Measurements from ENCODE around the gene ZNF157. TPM values are rescaled to one million over a fixed set of nuclear protein-coding genes. Genes with fewer than 3 reads are reported as not detected.

Gene ZNF157
- total RNA-seq, 1 donor from 2014 or later = 2.9 TPM

GRCh38 chrX:47390780-47391179 is 20.4 kb downstream of the ZNF157 start:
- H3K27ac Mint-ChIP-seq (ENCODE audit: unreplicated experiment) = no peak overlapping the region
- H3K4me1 Mint-ChIP-seq (ENCODE audit: low read depth, unreplicated experiment) = peaks cover 1% of the 10 kb centered on the region
- no peaks in the 10 kb centered on the region for H3K36me3 Mint-ChIP-seq (ENCODE audit: unreplicated experiment)
- peaks cover 1% of the 10 kb centered on the region for H3K9me3 Mint-ChIP-seq (ENCODE audit: unreplicated experiment)
- DNase-seq = no peak
- no peaks in the 10 kb centered on the region for H3K27me3 Mint-ChIP-seq (ENCODE audit: unreplicated experiment)
- H3K4me3 Mint-ChIP-seq (ENCODE audit: unreplicated experiment) = no peak overlapping the region
- TF ChIP-seq CTCF (IDR thresholded peaks at IDR 0.05; ENCODE audit: partially characterized antibody, unreplicated experiment) = no peak

GRCh38 chrX:47413179-47413594 is 42.8 kb downstream of the ZNF157 start:
- Mint-ChIP-seq H3K27ac (ENCODE audit: unreplicated experiment) (no peak overlapping the region), H3K4me1 (ENCODE audit: low read depth, unreplicated experiment) (no peaks in the 10 kb centered on the region), H3K36me3 (ENCODE audit: unreplicated experiment) (peaks cover 23% of the 10 kb centered on the region), H3K27me3 (ENCODE audit: unreplicated experiment) (no peaks in the 10 kb centered on the region), H3K9me3 (ENCODE audit: unreplicated experiment) (peaks cover 3% of the 10 kb centered on the region), H3K4me3 (ENCODE audit: unreplicated experiment) (no peak overlapping the region)
- TF ChIP-seq CTCF (IDR thresholded peaks at IDR 0.05; ENCODE audit: partially characterized antibody, unreplicated experiment) = no peak
- DNase-seq = no peak

- Mint-ChIP-seq H3K27me3 (ENCODE audit: unreplicated experiment) (no peaks in the 10 kb centered on the region), H3K27ac (ENCODE audit: unreplicated experiment) (no peak overlapping the region), H3K36me3 (ENCODE audit: unreplicated experiment) (peaks cover 4% of the 10 kb centered on the region), H3K4me1 (ENCODE audit: low read depth, unreplicated experiment) (no peaks in the 10 kb centered on the region), H3K9me3 (ENCODE audit: unreplicated experiment) (peaks cover 3% of the 10 kb centered on the region), H3K4me3 (ENCODE audit: unreplicated experiment) (no peak overlapping the region)
- TF ChIP-seq CTCF (IDR thresholded peaks at IDR 0.05; ENCODE audit: partially characterized antibody, unreplicated experiment) = no peak
- DNase-seq = no peak
Measured at GRCh38 chrX:47420265-47420664, 49.9 kb downstream of the ZNF157 start.

DNA sequence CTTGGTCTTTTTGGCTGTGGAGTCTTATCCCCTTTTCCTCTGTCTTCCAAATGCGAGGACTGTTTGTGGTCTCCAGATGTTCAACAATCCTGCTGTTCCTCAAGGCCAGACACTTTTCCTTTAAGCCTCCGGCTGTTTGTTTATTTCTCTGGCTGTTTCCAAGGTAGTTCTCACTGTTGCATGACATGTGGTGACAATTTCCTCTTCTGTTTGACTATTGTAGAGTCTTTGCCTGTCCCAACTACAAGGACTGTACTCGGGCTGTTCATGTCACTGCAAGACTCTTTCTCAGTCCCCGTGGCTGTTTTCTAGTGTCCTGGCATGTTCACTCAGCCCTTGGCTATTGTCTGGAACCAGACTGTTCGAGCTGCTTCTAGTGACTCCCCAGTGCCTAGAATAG is 50.6 kb downstream of the ZNF157 start:
- H3K36me3 Mint-ChIP-seq (ENCODE audit: unreplicated experiment) = peaks cover 4% of the 10 kb centered on the region
- H3K27me3 Mint-ChIP-seq (ENCODE audit: unreplicated experiment) = no peaks in the 10 kb centered on the region
- DNase-seq = no peak
- H3K4me1 Mint-ChIP-seq (ENCODE audit: low read depth, unreplicated experiment) = no peaks in the 10 kb centered on the region
- TF ChIP-seq CTCF (IDR thresholded peaks at IDR 0.05; ENCODE audit: partially characterized antibody, unreplicated experiment) = no peak
- no peak overlapping the region for H3K4me3 Mint-ChIP-seq (ENCODE audit: unreplicated experiment)
- H3K27ac Mint-ChIP-seq (ENCODE audit: unreplicated experiment) = no peak overlapping the region
- H3K9me3 Mint-ChIP-seq (ENCODE audit: unreplicated experiment) = peaks cover 3% of the 10 kb centered on the region

DNA sequence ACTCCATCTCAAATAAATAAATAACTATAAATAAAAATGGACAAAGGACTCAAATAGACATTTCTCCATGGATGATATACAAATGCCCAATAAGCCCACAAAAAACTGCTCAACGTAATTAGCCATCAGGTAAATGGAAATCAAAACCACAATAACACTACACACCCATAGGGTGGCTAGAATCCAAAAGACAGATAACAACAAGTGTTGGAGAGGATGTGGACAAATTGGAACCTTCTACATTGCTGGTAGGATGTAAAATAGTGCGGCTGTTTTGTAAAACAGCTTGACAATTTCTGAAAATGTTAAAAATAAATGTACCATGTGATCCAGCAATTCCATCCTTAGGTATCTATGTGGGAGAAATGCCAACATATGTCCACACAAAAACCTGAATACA is 52.1 kb downstream of the ZNF157 start:
- Mint-ChIP-seq H3K27me3 (ENCODE audit: unreplicated experiment) (no peaks in the 10 kb centered on the region), H3K27ac (ENCODE audit: unreplicated experiment) (no peak overlapping the region), H3K4me1 (ENCODE audit: low read depth, unreplicated experiment) (no peaks in the 10 kb centered on the region), H3K9me3 (ENCODE audit: unreplicated experiment) (peaks cover 3% of the 10 kb centered on the region), H3K4me3 (ENCODE audit: unreplicated experiment) (no peak overlapping the region), H3K36me3 (ENCODE audit: unreplicated experiment) (no peaks in the 10 kb centered on the region)
- TF ChIP-seq CTCF (IDR thresholded peaks at IDR 0.05; ENCODE audit: partially characterized antibody, unreplicated experiment) = no peak
- DNase-seq = no peak
